HCEC 1CT (cell line): ENCODE data around the gene DBP.
"Not testable (repeated sequence)": the region's sequence is repeated elsewhere in the genome, so short reads cannot be mapped to it uniquely, and the experiment has no call there.

ENCODE experiments used
- DNase-seq: peaks from one replicate; pipeline ENCODE4 v3.0.0-alpha.2; 2017

DBP gene

GRCh38 chr19:48664476-48664875 is 27.3 kb upstream of the DBP start:
- no peak for DNase-seq

GRCh38 chr19:48663667-48664066 is 26.5 kb upstream of the DBP start:
- no peak for DNase-seq

- no peak for DNase-seq
Observed at GRCh38 chr19:48661711-48662090, 24.5 kb upstream of the DBP start.

- peak; percentile 80 for DNase-seq
Observed at GRCh38 chr19:48660852-48661710, 23.9 kb upstream of the DBP start.

- peak; percentile 18 for DNase-seq
Observed at GRCh38 chr19:48659768-48660167, 22.6 kb upstream of the DBP start.

- no peak for DNase-seq
Observed at GRCh38 chr19:48658483-48658882, 21.3 kb upstream of the DBP start.

GRCh38 chr19:48657828-48658227 is 20.6 kb upstream of the DBP start:
- DNase-seq, result not testable (repeated sequence)

- DNase-seq, result peak; percentile 91
Observed at GRCh38 chr19:48656840-48657474, 19.8 kb upstream of the DBP start.

- DNase-seq, result no peak
Observed at GRCh38 chr19:48654299-48655059, 17.3 kb upstream of the DBP start.

GRCh38 chr19:48651683-48652048 is 14.5 kb upstream of the DBP start:
- no peak for DNase-seq

- DNase-seq, result no peak
Observed at GRCh38 chr19:48650974-48651682, 13.9 kb upstream of the DBP start.

- no peak for DNase-seq
Observed at GRCh38 chr19:48648134-48648533, 11.0 kb upstream of the DBP start.

- DNase-seq, result no peak
Observed at GRCh38 chr19:48646722-48647216, 9.6 kb upstream of the DBP start.

GRCh38 chr19:48646001-48646721 is 9.0 kb upstream of the DBP start, which contains the start of gene CA11:
TSS of gene CA11 (minus strand) at chr19:48646187. CDS start at chr19:48645632, 555 bp downstream.
- DNase-seq, result peak; percentile 68

- DNase-seq, result no peak
Observed at GRCh38 chr19:48645620-48646000, 8.4 kb upstream of the DBP start.

- DNase-seq, result peak; percentile 58
Observed at GRCh38 chr19:48644839-48645619, 7.8 kb upstream of the DBP start.

- DNase-seq, result no peak
Observed at GRCh38 chr19:48644355-48644754, 7.2 kb upstream of the DBP start.

- no peak for DNase-seq
Observed at GRCh38 chr19:48642862-48643261, 5.7 kb upstream of the DBP start.

GRCh38 chr19:48641850-48642249 is 4.7 kb upstream of the DBP start:
- DNase-seq, result no peak

GRCh38 chr19:48639483-48640375 is 2.5 kb upstream of the DBP start:
- no peak for DNase-seq
